NCI-H748 (cell line): ENCODE data around the gene CERCAM.

Experiments
- DNase-seq: peaks from one replicate; lab custom pipeline; 2025; ENCODE audit not compliant: unreplicated experiment; lab: John Stamatoyannopoulos, UW

Gene CERCAM

DNA sequence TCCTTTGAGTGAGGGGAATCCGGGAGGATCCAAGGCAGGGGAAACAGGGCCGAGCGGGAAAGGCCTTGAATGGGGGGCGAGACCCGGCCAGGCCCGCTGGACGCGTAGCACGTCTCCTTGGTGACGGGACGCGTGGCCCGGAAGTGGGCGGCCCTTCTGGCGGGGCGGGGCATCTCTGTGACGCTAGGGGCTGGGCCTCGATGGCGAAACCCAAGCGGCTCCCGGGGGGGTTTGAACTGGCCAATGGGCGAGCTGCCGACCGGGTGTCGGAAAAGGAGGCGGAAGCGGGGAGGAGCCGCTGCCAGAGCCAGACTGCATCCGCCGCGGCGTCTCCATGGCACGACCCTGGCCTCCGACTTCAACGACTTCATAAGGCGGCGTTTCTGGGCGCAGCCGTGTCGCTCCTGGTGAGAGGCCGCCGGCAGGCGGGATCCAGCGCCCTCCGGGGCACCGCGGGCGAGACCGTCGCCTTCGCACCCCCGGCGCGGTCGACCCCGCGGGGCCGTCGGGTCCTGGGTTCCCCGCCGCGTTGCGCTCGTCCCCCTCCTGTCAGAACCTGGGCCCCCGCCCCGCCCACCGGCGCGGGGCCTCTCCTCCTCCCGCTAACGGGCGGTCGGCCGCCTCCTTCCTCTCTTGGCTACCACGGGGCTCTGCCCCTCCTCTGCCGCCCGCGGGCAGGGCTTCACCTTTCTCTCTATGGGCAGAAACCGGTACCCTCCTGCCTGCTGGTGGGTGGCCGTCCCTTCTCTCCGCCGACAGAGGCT lies 35.4 kb downstream of the CERCAM start, which contains the start of gene ODF2:
Gene ODF2 (plus strand): TSS at position 158 of the 764 bp plus-strand sequence. CDS start 86 bp downstream, at position 244.
- DNase-seq: peak; percentile 99

DNA sequence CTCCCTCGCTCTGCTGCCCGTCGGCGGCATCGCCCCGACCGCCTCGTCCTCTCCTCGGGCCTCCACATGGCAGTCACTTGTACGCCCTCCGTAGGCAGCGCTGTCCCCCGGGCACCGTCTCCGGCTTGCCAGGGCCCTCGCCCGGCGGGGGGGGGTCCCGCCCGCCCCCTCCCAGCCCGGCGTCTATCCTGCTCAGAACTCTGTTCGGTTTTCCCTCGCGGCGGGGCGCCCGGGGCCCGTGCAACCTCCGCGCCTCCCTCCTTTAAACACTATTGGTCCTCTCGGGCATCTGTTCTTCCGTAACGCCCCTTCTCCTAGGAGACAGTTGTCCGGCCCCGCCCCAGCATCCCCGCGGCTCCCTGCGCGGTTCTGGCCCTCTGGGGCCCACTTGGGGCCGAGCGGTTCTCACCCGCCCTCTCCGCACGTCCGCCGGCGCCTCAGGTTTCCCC lies 36.0 kb downstream of the CERCAM start:
- DNase-seq: peak; percentile 85

DNA sequence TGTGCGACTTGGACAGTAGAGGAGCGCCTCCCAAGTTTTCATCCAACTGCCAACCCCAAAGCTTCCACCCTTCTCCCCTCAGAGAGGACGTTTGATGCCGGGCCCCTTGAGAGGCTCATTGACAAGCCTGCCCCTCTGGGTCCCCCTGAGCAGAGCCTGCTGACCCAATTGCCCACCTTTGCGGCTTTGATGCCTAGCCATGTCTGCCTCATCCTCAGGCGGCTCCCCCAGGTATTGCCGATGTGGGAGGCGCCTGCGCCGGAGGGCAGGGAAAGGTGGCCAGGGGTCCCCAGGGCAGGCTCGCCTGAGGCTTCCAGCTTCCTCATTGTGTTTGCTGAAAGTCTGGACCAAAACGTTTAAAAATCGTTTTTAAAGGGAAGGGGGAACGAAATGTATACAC lies 36.5 kb downstream of the CERCAM start:
- DNase-seq: peak; percentile 32

DNA sequence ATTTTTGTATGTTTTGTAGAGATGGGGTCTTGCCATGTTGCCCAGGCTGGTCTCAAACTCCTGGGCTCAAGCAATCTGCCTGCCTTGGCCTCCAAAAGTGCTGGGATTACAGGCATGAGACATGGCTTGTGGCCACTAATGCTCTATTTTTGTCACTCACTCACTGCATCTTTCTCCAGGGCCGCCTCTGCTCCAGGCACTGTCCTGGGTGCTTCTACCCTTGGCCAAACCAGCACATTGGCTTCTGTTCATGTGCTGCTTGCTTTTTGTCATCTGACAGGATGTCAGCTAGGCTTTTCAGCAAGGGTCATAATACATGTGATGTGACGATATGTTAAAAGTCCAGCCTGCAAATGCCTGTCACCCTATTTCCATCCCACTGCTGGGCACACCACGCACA lies 38.4 kb downstream of the CERCAM start:
- DNase-seq: no peak

DNA sequence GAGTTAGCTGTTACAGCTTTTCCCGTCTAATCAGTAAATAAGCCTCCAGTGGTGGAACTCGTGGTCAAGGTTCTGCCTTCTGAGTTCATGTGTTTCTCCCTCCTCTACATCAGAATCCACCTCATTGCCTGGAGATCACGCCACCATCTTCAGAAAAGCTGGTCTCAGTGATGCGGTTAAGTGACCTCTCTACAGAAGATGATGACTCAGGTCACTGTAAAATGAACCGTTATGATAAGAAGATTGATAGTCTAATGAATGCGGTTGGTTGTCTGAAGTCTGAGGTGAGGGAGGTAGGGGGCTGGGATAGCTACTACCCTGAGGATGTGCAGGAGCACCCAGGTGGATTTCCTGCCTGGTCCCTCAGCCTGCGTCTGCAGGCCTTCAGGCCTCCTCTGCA lies 48.4 kb downstream of the CERCAM start:
- no peak for DNase-seq

DNA sequence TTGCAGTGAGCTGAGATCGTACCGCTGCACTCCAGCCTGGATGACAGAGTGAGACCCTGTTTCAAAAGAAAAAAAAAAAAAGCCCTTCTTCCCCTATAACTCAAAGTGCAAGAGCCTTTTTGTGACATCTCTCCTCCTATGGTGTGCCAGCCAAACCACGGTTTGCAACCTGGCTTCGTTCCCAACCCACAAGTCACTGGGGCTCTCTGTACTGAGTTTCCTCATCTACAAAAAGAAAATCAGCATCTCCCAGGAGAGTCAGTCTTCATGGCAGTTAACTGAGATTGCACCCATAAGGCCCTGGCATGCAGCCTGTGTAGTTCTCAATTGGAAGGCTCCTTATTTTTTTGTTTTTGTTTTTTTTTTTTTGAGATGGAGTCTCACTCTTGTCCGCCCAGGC lies 49.9 kb downstream of the CERCAM start:
- no peak for DNase-seq

DNA sequence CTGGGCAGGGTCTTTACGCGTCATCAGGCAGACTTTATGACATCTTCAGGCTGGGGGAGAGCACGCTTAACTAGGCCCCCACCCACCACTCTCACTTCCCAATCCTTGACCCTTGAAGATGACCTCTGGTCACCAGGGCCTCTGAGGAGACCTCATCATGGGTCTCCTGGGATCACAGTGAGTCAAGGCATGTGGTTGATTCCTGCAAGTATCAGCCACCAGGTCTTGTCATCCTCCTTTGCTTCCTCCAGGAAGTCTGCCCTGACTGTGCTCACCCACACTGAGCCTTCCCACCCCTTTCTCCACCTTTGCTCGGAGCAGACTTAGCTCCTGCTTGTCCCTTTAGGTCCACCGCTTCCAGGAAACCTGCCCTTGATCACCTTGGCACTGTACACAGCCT lies 52.4 kb downstream of the CERCAM start:
- DNase-seq: no peak

DNA sequence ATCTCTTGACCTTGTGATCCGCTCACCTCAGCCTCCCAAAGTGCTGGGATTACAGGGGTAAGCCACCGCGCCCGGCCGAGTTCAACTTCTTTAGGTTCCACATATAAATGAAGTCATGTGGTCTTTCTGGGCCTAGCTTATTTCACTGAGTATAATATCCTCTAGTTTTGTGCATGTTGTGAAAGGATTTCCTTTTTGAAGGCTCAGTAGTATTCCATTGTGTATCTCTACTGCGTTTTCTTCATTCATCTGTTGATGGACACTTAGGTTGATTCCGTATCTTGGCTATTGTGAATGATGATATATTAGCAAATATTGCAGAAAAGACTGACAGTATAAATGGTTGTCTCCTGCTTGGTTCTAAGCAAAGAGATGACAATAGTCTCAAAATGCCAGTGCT lies 55.2 kb downstream of the CERCAM start:
- DNase-seq: no peak

DNA sequence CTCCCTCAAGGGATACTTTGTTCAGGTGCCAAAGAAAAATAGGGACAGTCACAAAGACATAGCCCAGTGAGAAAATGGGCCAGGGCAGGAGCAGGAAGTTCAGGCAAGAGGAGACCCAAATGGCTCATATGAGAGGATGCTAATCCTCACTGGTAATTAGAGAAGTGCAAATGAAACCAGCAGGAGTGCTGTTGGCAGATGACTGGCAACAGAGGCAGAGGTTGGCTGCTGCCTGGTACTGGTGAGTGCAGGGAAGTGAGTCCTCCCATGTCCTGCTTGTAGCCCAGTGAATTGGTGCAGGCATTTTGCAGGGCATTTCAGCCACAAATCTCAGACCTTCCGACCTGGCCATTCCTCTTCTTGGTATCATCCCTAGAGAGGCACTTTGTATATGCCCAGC lies 58.6 kb downstream of the CERCAM start:
- no peak for DNase-seq

DNA sequence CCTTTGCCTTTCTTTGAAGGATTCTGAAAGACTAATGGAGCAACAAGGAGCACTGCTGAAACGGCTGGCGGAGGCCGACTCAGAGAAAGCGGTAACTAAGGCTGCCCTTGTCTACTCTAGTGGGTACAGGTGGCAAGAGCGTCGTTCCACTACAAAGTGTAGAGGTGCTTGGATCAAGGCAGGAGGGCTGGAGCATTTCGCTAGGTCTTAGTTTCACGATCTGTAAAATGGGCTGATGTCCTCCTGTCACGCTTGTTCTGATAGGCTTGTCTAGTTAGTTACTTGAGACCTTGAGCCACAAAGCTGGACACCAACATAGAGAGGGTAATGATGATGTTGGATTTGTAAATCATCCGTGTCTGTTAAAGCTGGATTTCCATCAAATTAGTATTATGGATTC lies 60.9 kb downstream of the CERCAM start:
- DNase-seq: no peak

DNA sequence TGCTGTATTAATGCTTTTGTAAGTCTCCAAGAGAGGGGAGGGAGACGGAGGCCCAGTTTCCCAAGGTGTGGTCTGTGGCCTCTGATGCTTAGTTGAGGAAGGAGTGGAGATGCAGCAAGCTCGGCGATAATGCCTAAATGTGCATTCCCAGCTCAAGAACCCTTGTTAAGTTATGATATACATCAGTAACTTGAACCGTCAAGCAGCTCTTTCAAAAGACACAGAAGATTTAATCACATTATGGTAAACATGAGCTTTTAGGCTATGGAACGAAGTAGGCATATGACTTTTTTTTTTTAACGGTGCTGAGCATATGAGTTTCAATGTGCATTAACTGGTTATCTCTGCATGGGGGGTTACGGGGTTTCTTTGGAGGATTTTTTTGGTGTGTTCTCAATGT lies 61.5 kb downstream of the CERCAM start:
- DNase-seq: no peak

DNA sequence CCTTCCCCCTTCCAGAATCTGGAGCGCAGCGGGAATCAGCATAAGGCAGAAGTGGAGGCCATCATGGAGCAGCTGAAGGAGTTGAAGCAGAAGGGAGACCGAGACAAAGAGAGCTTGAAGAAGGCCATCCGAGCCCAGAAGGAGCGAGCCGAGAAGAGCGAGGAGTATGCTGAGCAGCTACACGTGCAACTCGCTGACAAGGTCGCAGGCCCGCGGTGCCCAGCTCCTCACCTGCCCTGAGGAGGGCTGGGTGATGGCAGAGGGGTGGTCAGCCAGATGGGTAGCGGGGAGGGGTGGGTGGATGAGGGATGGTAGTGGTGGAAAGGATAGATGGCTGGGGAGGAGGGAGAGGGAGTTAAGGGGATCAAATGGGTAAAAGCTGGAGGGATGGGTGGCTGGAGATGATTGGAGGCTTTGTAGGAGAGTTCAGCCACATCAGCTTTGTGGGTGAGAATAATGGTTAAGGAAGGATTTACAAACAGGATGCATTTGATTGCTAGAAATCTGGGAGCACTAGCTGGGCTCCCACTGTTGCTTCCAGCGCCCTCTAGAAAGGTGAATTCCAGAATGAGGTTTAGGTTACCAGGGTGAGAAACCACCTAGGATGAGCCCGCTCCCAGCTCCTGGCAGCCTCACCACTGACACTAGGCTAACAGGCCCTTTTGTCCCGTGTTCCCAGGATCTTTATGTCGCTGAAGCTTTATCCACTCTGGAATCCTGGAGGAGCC lies 64.2 kb downstream of the CERCAM start:
- DNase-seq: no peak

DNA sequence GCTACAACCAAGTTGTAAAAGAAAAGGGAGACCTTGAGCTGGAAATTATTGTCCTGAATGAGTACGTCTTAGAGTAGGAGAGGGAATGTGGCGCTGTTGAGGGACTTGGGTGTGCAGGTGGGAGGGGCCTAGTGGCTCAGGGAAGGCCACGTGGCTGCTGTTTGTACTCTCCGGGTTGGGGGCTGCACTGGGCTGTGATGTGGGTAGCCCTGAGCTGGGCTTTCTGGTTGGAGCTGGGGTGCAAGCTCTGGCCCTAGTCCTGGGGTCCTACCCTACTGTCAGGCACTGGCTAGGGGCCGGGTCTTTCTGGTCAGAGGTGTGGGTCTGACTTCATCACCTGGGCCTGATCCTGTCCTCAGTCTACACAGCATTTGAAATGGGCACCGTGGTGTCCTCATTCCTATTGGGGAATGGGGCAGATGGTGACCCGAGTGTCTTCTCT lies 64.8 kb downstream of the CERCAM start:
- DNase-seq: no peak

DNA sequence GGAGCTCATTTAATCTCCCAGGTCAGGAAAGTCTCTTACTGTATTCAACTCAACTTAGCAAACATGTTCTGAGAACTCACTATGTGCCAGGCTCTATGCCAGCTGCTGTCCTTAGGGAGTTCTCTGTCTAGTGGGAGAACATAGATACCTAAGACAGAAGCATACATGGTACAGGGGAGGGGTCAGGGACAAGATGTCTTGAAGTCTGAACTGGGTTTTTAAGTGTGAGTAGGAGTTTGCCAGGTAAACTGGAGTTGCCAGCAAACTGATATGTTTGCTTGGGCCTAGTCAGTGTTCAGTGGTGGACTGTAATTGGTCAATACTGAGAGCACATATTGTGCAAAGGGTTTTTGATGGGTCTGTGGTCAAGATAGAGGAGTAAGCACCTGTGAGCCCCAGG lies 65.5 kb downstream of the CERCAM start:
- DNase-seq: no peak
